HCT116 (cell line): Measurements from ENCODE around the gene RORB. TPM values are rescaled to one million over a fixed set of nuclear protein-coding genes. Genes with fewer than 3 reads are reported as not detected.

Experiments used
- ATAC-seq: fragments of 200-7000 bp; cut with Tn5 transposase; 2 replicates; pipeline ENCODE4 v1.9.1; 2020; ENCODE audit warnings: mild to moderate bottlenecking, moderate library complexity
- BruUV-seq: library from RNA; stranded (reverse); fragments of 400-500 nt; replicated peaks from 2 replicates; lab custom pipeline; 2021; lab: Mats Ljungman, UMichigan
- CTCF ChIA-PET: fragments of 300-600 bp; sonication (Branson Sonifier 250); formaldehyde crosslinking; loops from one replicate; lab custom pipeline; 2021; ENCODE audit warnings: antibody characterized with exemption; lab: Charles Lee
- POLR2A ChIA-PET: fragments of 300-600, 350-600 bp; sonication (Branson Sonifier 250); formaldehyde crosslinking; loops from one replicate; lab custom pipeline; 2021; ENCODE audit warnings: antibody characterized with exemption; lab: Charles Lee
- RAD21 ChIA-PET, 2 experiments: fragments of 300-600 bp; sonication (Branson Sonifier 250); formaldehyde crosslinking; loops; one replicate each; lab custom pipeline; 2023; ENCODE audit warnings: low total read pairs in 2 of 2; ENCODE audit not compliant: uncharacterized antibody in 2 of 2, unreplicated experiment in 2 of 2, low non-redundant PET in 1 of 2; lab: Charles Lee
- DNase-seq: peaks from one replicate; pipeline ENCODE4 v3.0.0-alpha.2; 2010; ENCODE audit warnings: low read depth, low spot score
- H2AFZ ChIP-seq: fragments of 200-600 bp; shearing (Covaris generic), sonication (generic); 2 replicates; pipeline ENCODE4 v1.6.1; 2017; ENCODE audit warnings: low read depth, mixed run types, mixed read lengths, antibody characterized with exemption, low read length; ENCODE audit not compliant: poor library complexity, severe bottlenecking
- H3K27ac ChIP-seq: 2 replicates; pipeline ENCODE4 v1.5.1; 2012; ENCODE audit warnings: low read depth, low read length
- H3K27me3 ChIP-seq: fragments of 200-600 bp; sonication (generic); 2 replicates; pipeline ENCODE4 v1.6.1; 2016; ENCODE audit warnings: mixed run types, low read length, mixed read lengths; ENCODE audit not compliant: insufficient read depth
- H3K36me3 ChIP-seq, 2 experiments: fragments of 200-500 bp in 1 of 2; fragments of 200-600 bp in 1 of 2; sonication (Bioruptor generic) in 1 of 2; sonication (generic) in 1 of 2; 2 replicates each; pipeline versions ENCODE4 v1.5.1 to v1.6.1; 2014 to 2016; ENCODE audit warnings: low read length in 2 of 2, inconsistent platforms in 1 of 2, mixed read lengths in 1 of 2, mixed run types in 1 of 2; ENCODE audit not compliant: insufficient read depth in 2 of 2, control insufficient read depth in 1 of 2
- H3K4me1 ChIP-seq, 2 experiments: fragments of 200-600 bp in 1 of 2; sonication (generic) in 1 of 2; 2 replicates each; pipeline versions ENCODE4 v1.5.1 to v1.6.1; 2012 to 2017; ENCODE audit warnings: low read length in 2 of 2, inconsistent platforms in 1 of 2, mild to moderate bottlenecking in 1 of 2, mixed read lengths in 1 of 2, mixed run types in 1 of 2, moderate library complexity in 1 of 2; ENCODE audit not compliant: insufficient read depth in 2 of 2, control insufficient read depth in 1 of 2
- H3K4me2 ChIP-seq: fragments of 200-600 bp; sonication (generic); 2 replicates; pipeline ENCODE4 v1.6.1; 2017; ENCODE audit warnings: mixed run types, low read length, mixed read lengths
- H3K4me3 ChIP-seq, 2 experiments: fragments of 200-600 bp in 1 of 2; sonication (generic) in 1 of 2; replicated peaks in 1 of 2; 2 replicates each; pipeline ENCODE4 v1.5.1; 2011 to 2016; ENCODE audit warnings: low read length in 2 of 2, control low read depth in 1 of 2, low read depth in 1 of 2, mild to moderate bottlenecking in 1 of 2, mixed read lengths in 1 of 2, mixed run types in 1 of 2
- H3K79me2 ChIP-seq: fragments of 200-600 bp; sonication (generic); 2 replicates; pipeline ENCODE4 v1.6.1; 2017; ENCODE audit warnings: mild to moderate bottlenecking, mixed run types, low read length, moderate library complexity, mixed read lengths; ENCODE audit not compliant: insufficient read depth
- H3K9ac ChIP-seq: fragments of 200-600 bp; sonication (generic); 2 replicates; pipeline ENCODE4 v1.6.1; 2016; ENCODE audit warnings: low read length, mixed read lengths
- H3K9me2 ChIP-seq: fragments of 200-600 bp; sonication (generic), shearing (Covaris generic); 2 replicates; pipeline ENCODE4 v1.6.1; 2017; ENCODE audit warnings: mixed run types, mild to moderate bottlenecking, moderate library complexity; ENCODE audit not compliant: insufficient read depth
- H3K9me3 ChIP-seq, 2 experiments: fragments of 200-500 bp in 1 of 2; fragments of 200-600 bp in 1 of 2; sonication (Bioruptor generic) in 1 of 2; sonication (generic) in 1 of 2; 2 replicates each; pipeline ENCODE4 v1.6.1; 2014 to 2017; ENCODE audit warnings: low read length in 2 of 2, mixed read lengths in 2 of 2, inconsistent platforms in 1 of 2, low read depth in 1 of 2, mild to moderate bottlenecking in 1 of 2, mixed run types in 1 of 2, moderate library complexity in 1 of 2; ENCODE audit not compliant: control insufficient read depth in 1 of 2, insufficient read depth in 1 of 2
- H4K20me1 ChIP-seq: fragments of 200-600 bp; sonication (generic), shearing (Covaris generic); 2 replicates; pipeline ENCODE4 v1.6.1; 2017; ENCODE audit warnings: mixed run types, mild to moderate bottlenecking, moderate library complexity; ENCODE audit not compliant: insufficient read depth
- ATF3 ChIP-seq: IDR thresholded peaks from 2 replicates; pipeline ENCODE4 v1.6.1; 2012
- CBX3 ChIP-seq: IDR thresholded peaks from 2 replicates; pipeline ENCODE4 v1.6.1; 2012; ENCODE audit warnings: low read depth
- CEBPB ChIP-seq: IDR thresholded peaks from 2 replicates; pipeline ENCODE4 v1.6.1; 2012; ENCODE audit warnings: low read depth
- CTCF ChIP-seq, 3 experiments: fragments of 200-600 bp in 1 of 3; sonication (generic) in 1 of 3; IDR thresholded peaks in 2 of 3; conservative IDR thresholded peaks in 1 of 3; 2 replicates each; pipeline ENCODE4 v1.5.1; 2012 to 2017; ENCODE audit warnings: low read depth in 2 of 3, low read length in 2 of 3, antibody characterized with exemption in 1 of 3, borderline replicate concordance in 1 of 3, control low read depth in 1 of 3, mild to moderate bottlenecking in 1 of 3, mixed read lengths in 1 of 3, mixed run types in 1 of 3, moderate library complexity in 1 of 3; ENCODE audit not compliant: insufficient read depth in 1 of 3
- EGR1 ChIP-seq: IDR thresholded peaks from 2 replicates; pipeline ENCODE4 v1.6.1; 2012; ENCODE audit warnings: low read depth
- ELF1 ChIP-seq: IDR thresholded peaks from 2 replicates; pipeline ENCODE4 v1.6.1; 2012; ENCODE audit warnings: low read depth, borderline replicate concordance
- EZH2 ChIP-seq: fragments of 200-600 bp; sonication (generic); IDR thresholded peaks from 2 replicates; pipeline ENCODE4 v1.6.1; 2017; ENCODE audit warnings: antibody characterized with exemption, mixed run types
- EZH2phosphoT487 ChIP-seq: fragments of 200-600 bp; IDR thresholded peaks from 2 replicates; pipeline ENCODE4 v1.6.1; 2018; ENCODE audit warnings: antibody characterized with exemption, borderline replicate concordance
- FOSL1 ChIP-seq: IDR thresholded peaks from 2 replicates; pipeline ENCODE4 v1.6.1; 2012; ENCODE audit warnings: low read depth
- JUND ChIP-seq: IDR thresholded peaks from 2 replicates; pipeline ENCODE4 v1.6.1; 2012
- MAX ChIP-seq: IDR thresholded peaks from 2 replicates; pipeline ENCODE4 v1.6.1; 2012
- POLR2A ChIP-seq: IDR thresholded peaks from 2 replicates; pipeline ENCODE4 v1.7.0; 2011; ENCODE audit warnings: borderline replicate concordance; ENCODE audit not compliant: insufficient read depth, insufficient read length; ENCODE audit errors: extremely low read depth
- POLR2AphosphoS5 ChIP-seq: IDR thresholded peaks from 2 replicates; pipeline ENCODE4 v1.6.1; 2011; ENCODE audit warnings: mild to moderate bottlenecking, low read depth, low read length, moderate library complexity
- RAD21 ChIP-seq: IDR thresholded peaks from 2 replicates; pipeline ENCODE4 v1.6.1; 2012; ENCODE audit warnings: low read depth, mild to moderate bottlenecking
- SIN3A ChIP-seq: IDR thresholded peaks from 2 replicates; pipeline ENCODE4 v1.6.1; 2012; ENCODE audit warnings: low read depth
- SRF ChIP-seq: IDR thresholded peaks from 2 replicates; pipeline ENCODE4 v1.6.1; 2012; ENCODE audit warnings: low read depth
- TCF7L2 ChIP-seq: IDR thresholded peaks from 2 replicates; pipeline ENCODE4 v1.7.0; 2011; ENCODE audit warnings: borderline replicate concordance, inconsistent platforms; ENCODE audit not compliant: insufficient read depth, insufficient read length; ENCODE audit errors: extremely low read depth
- YY1 ChIP-seq: IDR thresholded peaks from 2 replicates; pipeline ENCODE4 v1.6.1; 2011; ENCODE audit warnings: low read length, low read depth, moderate library complexity, mild to moderate bottlenecking; ENCODE audit not compliant: insufficient replicate concordance; ENCODE audit errors: extremely low read depth
- ZBTB33 ChIP-seq: IDR thresholded peaks from 2 replicates; pipeline ENCODE4 v1.6.1; 2011; ENCODE audit warnings: mild to moderate bottlenecking, low read length, moderate library complexity; ENCODE audit not compliant: insufficient replicate concordance; ENCODE audit errors: extremely low read depth
- ZNF274 ChIP-seq: fragments of 200-500 bp; sonication (Bioruptor generic); IDR thresholded peaks from 2 replicates; pipeline ENCODE4 v1.6.1; 2014; ENCODE audit warnings: mild to moderate bottlenecking, low read depth, low read length, inconsistent platforms
- intact Hi-C: fragments of 100-400 bp; cut with micrococcal nuclease; formaldehyde crosslinking; loops from 2 replicates; pipeline ENCODE4 v1.10.0; 2022
- total RNA-seq: library from RNA; stranded (reverse); gene quantifications from one replicate; pipeline ENCODE4 v1.2.1, GENCODE V29; 2021; ENCODE audit not compliant: unreplicated experiment

RORB gene
- total RNA-seq, 1 experiment from 2014 or later: 0.02 TPM

- ChIA-PET POLR2A (no interaction called here), RAD21 (no interaction called here), CTCF (no interaction called here)
- Histone ChIP-seq H2AFZ (no peak overlapping the region), H3K27me3 (no peaks in the 10 kb centered on the region), H4K20me1 (no peaks in the 10 kb centered on the region), H3K27ac (no peak overlapping the region), H3K79me2 (no peaks in the 10 kb centered on the region), H3K9ac (no peak overlapping the region), H3K4me2 (no peak overlapping the region), H3K4me3 (no peak overlapping the region), H3K9me2 (no peaks in the 10 kb centered on the region), H3K9me3 (no peaks in the 10 kb centered on the region), H3K36me3 (no peaks in the 10 kb centered on the region), H3K4me1 (no peaks in the 10 kb centered on the region)
- ATAC-seq: no peak
- no peak for TF ChIP-seq EGR1
- TF ChIP-seq TCF7L2: no peak
- no peak for TF ChIP-seq ATF3
- TF ChIP-seq MAX: no peak
- no peak for TF ChIP-seq RAD21
- no peak for TF ChIP-seq EZH2phosphoT487
- TF ChIP-seq FOSL1: no peak
- no peak for TF ChIP-seq SRF
- TF ChIP-seq ZBTB33: no peak
- no peak for TF ChIP-seq EZH2
- TF ChIP-seq JUND: no peak
- TF ChIP-seq CTCF (IDR thresholded peaks at IDR 0.05 in 2 of 3, conservative IDR thresholded peaks at IDR 0.05 in 1 of 3; ENCODE audit: borderline replicate concordance in 1 of 3, insufficient read depth in 1 of 3, low read depth in 2 of 3, low read length in 2 of 3): no peak
- TF ChIP-seq CBX3: no peak
- TF ChIP-seq ZNF274: no peak
- TF ChIP-seq YY1: no peak
- TF ChIP-seq ELF1: no peak
- no peak for TF ChIP-seq POLR2A
- TF ChIP-seq SIN3A: no peak
- TF ChIP-seq POLR2AphosphoS5: no peak
- no peak for TF ChIP-seq CEBPB
- no TSS peak for BruUV-seq
- no peak for DNase-seq
- intact Hi-C loops: no loop called here
Measured at GRCh38 chr9:74728176-74728575, 231.0 kb downstream of the RORB start.
